Measurements from ENCODE around the gene ABCA3.

The ABCA3 gene

GRCh38 chr16:2357331-2357730, 16.8 kb upstream of the ABCA3 start:
- DNase-seq (ENCODE audit: low read depth), result no peak

GRCh38 chr16:2350500-2350899, 10.0 kb upstream of the ABCA3 start:
- no peak for DNase-seq (ENCODE audit: low read depth)

GRCh38 chr16:2343211-2343610, 2.7 kb upstream of the ABCA3 start:
- DNase-seq (ENCODE audit: low read depth), result no peak

GRCh38 chr16:2341456-2342447, 1.2 kb upstream of the ABCA3 start:
- no peak for DNase-seq (ENCODE audit: low read depth)

GRCh38 chr16:2339521-2340484, 725 bp downstream of the ABCA3 start:
- DNase-seq (ENCODE audit: low read depth), result no peak

GRCh38 chr16:2337431-2338296, 2.9 kb downstream of the ABCA3 start:
- no peak for DNase-seq (ENCODE audit: low read depth)

GRCh38 chr16:2335286-2335895, 5.1 kb downstream of the ABCA3 start:
- no peak for DNase-seq (ENCODE audit: low read depth)

GRCh38 chr16:2333772-2334379, 6.7 kb downstream of the ABCA3 start:
- DNase-seq (ENCODE audit: low read depth), result no peak

GRCh38 chr16:2333231-2333630, 7.3 kb downstream of the ABCA3 start:
- DNase-seq (ENCODE audit: low read depth), result no peak

GRCh38 chr16:2331931-2332267, 8.6 kb downstream of the ABCA3 start:
- no peak for DNase-seq (ENCODE audit: low read depth)

- DNase-seq (ENCODE audit: low read depth), result no peak
Observed at GRCh38 chr16:2331199-2331930, 9.2 kb downstream of the ABCA3 start.

GRCh38 chr16:2329532-2329931, 11.0 kb downstream of the ABCA3 start:
- DNase-seq (ENCODE audit: low read depth), result no peak

GRCh38 chr16:2328428-2328827, 12.1 kb downstream of the ABCA3 start:
- DNase-seq (ENCODE audit: low read depth), result no peak

GRCh38 chr16:2326191-2326590, 14.3 kb downstream of the ABCA3 start:
- no peak for DNase-seq (ENCODE audit: low read depth)

GRCh38 chr16:2325791-2326190, 14.7 kb downstream of the ABCA3 start:
- DNase-seq (ENCODE audit: low read depth), result no peak

- DNase-seq (ENCODE audit: low read depth), result no peak
Observed at GRCh38 chr16:2325181-2325580, 15.3 kb downstream of the ABCA3 start.

GRCh38 chr16:2324296-2324859, 16.1 kb downstream of the ABCA3 start:
- no peak for DNase-seq (ENCODE audit: low read depth)

- no peak for DNase-seq (ENCODE audit: low read depth)
Observed at GRCh38 chr16:2323701-2324100, 16.8 kb downstream of the ABCA3 start.

- no peak for DNase-seq (ENCODE audit: low read depth)
Observed at GRCh38 chr16:2319606-2320005, 20.9 kb downstream of the ABCA3 start.
